Spleen (tissue), 11 donors: ENCODE results near the gene PLCB2. TPM values are rescaled to one million over a fixed set of nuclear protein-coding genes. Genes with fewer than 3 reads are reported as not detected.

Experiments used
- DNase-seq: peaks from one replicate; pipeline ENCODE4 v3.0.0-alpha.2; 2020
- H3K27ac ChIP-seq, 8 donors: fragments of 200-600 bp; sonication (generic) in 7 of 8; 1 replicate in 4 of 8; 2 replicates in 4 of 8; pipeline versions ENCODE4 v1.5.0 to v1.8.0; 2016 to 2021; ENCODE audit warnings: inconsistent platforms in 4 of 8, mild to moderate bottlenecking in 4 of 8, moderate library complexity in 1 of 8
- H3K27me3 ChIP-seq, 7 donors: fragments of 200-600 bp; sonication (generic) in 6 of 7; replicated peaks in 1 of 7; 1 replicate in 4 of 7; 2 replicates in 3 of 7; pipeline versions ENCODE4 v1.5.0 to v1.8.0; 2016 to 2021; ENCODE audit warnings: inconsistent platforms in 3 of 7, mild to moderate bottlenecking in 1 of 7
- H3K36me3 ChIP-seq, 6 donors: fragments of 200-600 bp; sonication (generic) in 5 of 6; 1 replicate in 4 of 6; 2 replicates in 2 of 6; pipeline versions ENCODE4 v1.5.0 to v1.8.0; 2016 to 2021; ENCODE audit warnings: inconsistent platforms in 2 of 6
- H3K4me1 ChIP-seq, 6 donors: fragments of 200-600 bp; sonication (generic) in 5 of 6; 1 replicate in 3 of 6; 2 replicates in 3 of 6; pipeline versions ENCODE4 v1.5.0 to v1.8.0; 2016 to 2021; ENCODE audit warnings: inconsistent platforms in 3 of 6
- H3K4me3 ChIP-seq, 8 donors: fragments of 200-600 bp; sonication (generic) in 7 of 8; 1 replicate in 4 of 8; 2 replicates in 4 of 8; pipeline versions ENCODE4 v1.5.0 to v1.8.0; 2016 to 2021; ENCODE audit warnings: inconsistent platforms in 4 of 8, mild to moderate bottlenecking in 4 of 8, moderate library complexity in 2 of 8
- H3K9me3 ChIP-seq, 8 donors: fragments of 200-600 bp; sonication (generic) in 7 of 8; 1 replicate in 4 of 8; 2 replicates in 4 of 8; pipeline versions ENCODE4 v1.5.0 to v1.8.0; 2016 to 2021; ENCODE audit warnings: inconsistent platforms in 4 of 8
- POLR2A ChIP-seq, 3 donors: fragments of 450-650 bp; IDR thresholded peaks; one replicate each; pipeline ENCODE4 v1.5.1; 2017; ENCODE audit warnings: antibody characterized with exemption in 3 of 3, mild to moderate bottlenecking in 1 of 3
- POLR2AphosphoS5 ChIP-seq, 3 donors: sonication (generic); formaldehyde crosslinking; IDR thresholded peaks; one replicate each; pipeline ENCODE4 v1.5.1; 2017; ENCODE audit warnings: antibody characterized with exemption in 3 of 3
- WGBS, 5 donors: extraction: QIAGEN DNeasy Blood & Tissue Kit in 3 of 5; methylation state at CpG; one replicate each; pipeline versions ENCODE4 v1.1.5 to v1.1.7; 2013 to 2018; 5-methylcytosine and 5-hydroxymethylcytosine counted together
- intact Hi-C: fragments of 100-400 bp; cut with DNase I; formaldehyde crosslinking; loops from one replicate; pipeline ENCODE4 v1.15.0; 2023; ENCODE audit warnings: low total_unique reads
- polyA plus RNA-seq, 3 donors: library from polyadenylated mRNA; stranded (reverse); fragments of 200-250 nt; gene quantifications; one replicate each; pipeline ENCODE4 v1.2.1, GENCODE V29; 2013
- total RNA-seq, 7 donors: library from RNA; depleted of rRNA in 3 of 7; stranded (reverse); fragments of >200 nt in 3 of 7; fragmentation: NEBNext Ultra II Directional in 4 of 7; extraction: Animal tissue kit (Norgen Biotek cat#: 25700) in 4 of 7; gene quantifications; one replicate each; pipeline versions ENCODE4 v1.1.0 to v1.2.1, GENCODE V29; 2016 to 2021
- TF ChIP-seq, protein P1 (sequence below), 11 experiments: fragments of 200-600 bp in 7 of 11; fragments of 450-650 bp in 4 of 11; sonication (generic) in 4 of 11; IDR thresholded peaks in 8 of 11; conservative IDR thresholded peaks in 3 of 11; 1 replicate in 7 of 11; 2 replicates in 4 of 11; pipeline versions ENCODE4 v1.4.0 to v1.8.0; 2016 to 2021; ENCODE audit warnings: antibody characterized with exemption in 11 of 11, inconsistent platforms in 4 of 11, mild to moderate bottlenecking in 1 of 11
- donor health status: healthy with polysubstance abuse.
- donor health status: DM: no; HTN: no; CAD: no; lungs with moderate emphysema.
- donor health status: DM: no; HTN: no; CAD: no.
- donor health status: Bipolar disorder and iron deficiency.
- donor health status: healthy.
- donor health status: DM: no; HTN: no; CAD: no.
- donor health status: DM: yes; HTN: yes; CAD: no.

Gene PLCB2
- total and polyA plus RNA-seq, 10 donors = 63.8 to 247 (median 187) TPM

DNA sequence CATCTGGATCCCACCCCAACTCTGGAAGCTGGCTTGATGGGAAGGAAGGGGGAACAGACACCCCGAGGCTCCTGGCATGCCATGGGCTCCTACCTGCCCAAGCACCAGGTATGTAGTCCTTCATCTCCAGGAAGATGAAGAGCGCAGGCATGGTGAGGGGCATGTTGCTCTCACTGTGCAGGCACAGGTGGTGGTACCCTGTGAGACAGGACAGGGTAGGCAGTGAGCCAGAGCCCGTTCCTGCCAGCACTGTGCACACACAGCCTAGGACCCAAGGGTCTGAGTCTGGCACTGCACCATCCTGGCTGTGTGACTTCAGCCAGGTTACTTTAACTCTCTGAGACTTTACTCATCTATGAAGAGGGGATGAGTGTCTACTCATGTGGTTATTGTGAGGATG, 15.5 kb downstream of the PLCB2 start:
- Histone ChIP-seq H3K27me3 (peaks cover 0 to 13% (median 0%) of the 10 kb centered on the region in 7 donors), H3K4me1 (peaks cover 0 to 26% (median 7%) of the 10 kb centered on the region in 6 donors), H3K36me3 (peaks cover 0 to 100% (median 65%) of the 10 kb centered on the region in 6 donors), H3K9me3 (no peaks in the 10 kb centered on the region), H3K27ac (no peak overlapping the region), H3K4me3 (no peak overlapping the region)
- DNase-seq = no peak
- WGBS, 5 donors = 91 to 100% (median 93%) methylated on average over 1 to 3 of the region's 3 CpGs
- intact Hi-C loops = no loop called here
- TF ChIP-seq POLR2AphosphoS5 (IDR thresholded peaks at IDR 0.05) (no peak), POLR2A (IDR thresholded peaks at IDR 0.05) (no peak)
- TF ChIP-seq, protein P1, sequence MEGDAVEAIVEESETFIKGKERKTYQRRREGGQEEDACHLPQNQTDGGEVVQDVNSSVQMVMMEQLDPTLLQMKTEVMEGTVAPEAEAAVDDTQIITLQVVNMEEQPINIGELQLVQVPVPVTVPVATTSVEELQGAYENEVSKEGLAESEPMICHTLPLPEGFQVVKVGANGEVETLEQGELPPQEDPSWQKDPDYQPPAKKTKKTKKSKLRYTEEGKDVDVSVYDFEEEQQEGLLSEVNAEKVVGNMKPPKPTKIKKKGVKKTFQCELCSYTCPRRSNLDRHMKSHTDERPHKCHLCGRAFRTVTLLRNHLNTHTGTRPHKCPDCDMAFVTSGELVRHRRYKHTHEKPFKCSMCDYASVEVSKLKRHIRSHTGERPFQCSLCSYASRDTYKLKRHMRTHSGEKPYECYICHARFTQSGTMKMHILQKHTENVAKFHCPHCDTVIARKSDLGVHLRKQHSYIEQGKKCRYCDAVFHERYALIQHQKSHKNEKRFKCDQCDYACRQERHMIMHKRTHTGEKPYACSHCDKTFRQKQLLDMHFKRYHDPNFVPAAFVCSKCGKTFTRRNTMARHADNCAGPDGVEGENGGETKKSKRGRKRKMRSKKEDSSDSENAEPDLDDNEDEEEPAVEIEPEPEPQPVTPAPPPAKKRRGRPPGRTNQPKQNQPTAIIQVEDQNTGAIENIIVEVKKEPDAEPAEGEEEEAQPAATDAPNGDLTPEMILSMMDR (IDR thresholded peaks at IDR 0.05 in 8 of 11, conservative IDR thresholded peaks at IDR 0.05 in 3 of 11) = no peak

DNA sequence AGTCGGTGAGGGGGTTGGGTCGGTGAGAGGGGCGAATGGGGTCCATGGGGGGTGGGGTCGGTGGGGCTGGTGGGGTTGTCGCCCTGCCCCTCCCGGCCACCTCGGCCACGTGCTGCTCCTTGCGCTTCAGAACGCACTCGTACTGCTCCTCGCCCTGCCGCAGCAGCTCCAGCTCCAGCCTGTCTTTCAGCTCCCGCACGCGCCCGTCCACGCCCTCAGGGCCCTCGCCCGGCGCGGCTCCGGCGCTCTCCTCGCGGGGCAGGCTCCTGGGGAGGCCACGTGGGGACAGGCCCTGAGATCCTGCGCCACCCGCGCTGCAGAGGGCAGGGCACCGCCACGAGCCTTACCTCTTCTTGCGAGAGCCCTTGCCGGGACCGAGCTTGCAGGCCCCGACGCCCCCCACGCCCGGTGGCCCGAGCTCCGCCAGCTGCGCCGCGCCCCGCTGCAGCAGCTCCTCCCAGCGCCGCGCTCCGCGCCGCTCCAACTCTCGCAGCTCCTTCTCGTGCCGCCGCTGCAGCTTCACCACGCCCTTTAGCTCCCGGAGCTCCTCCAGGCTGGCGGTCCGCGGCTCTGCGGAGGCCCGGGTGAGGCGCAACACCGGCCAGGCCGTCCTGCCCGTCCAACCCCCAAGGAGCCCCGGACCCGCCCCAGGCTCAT, 16.7 kb downstream of the PLCB2 start:
- H3K4me3 ChIP-seq = peak overlapping the region in 3 of 8 donors; percentile 16 to 50 (median 28)
- no peak overlapping the region for H3K27ac ChIP-seq
- peaks cover 0 to 36% (median 7%) of the 10 kb centered on the region in 6 donors for H3K4me1 ChIP-seq
- 66 to 87% (median 72%) methylated on average over 41 to 68 of the region's 68 CpGs for WGBS, 5 donors
- DNase-seq = peak; percentile 73
- TF ChIP-seq, protein P1 (IDR thresholded peaks at IDR 0.05 in 8 of 11, conservative IDR thresholded peaks at IDR 0.05 in 3 of 11) = no peak
- peak in 1 of 3 donors; percentile 31 for TF ChIP-seq POLR2AphosphoS5 (IDR thresholded peaks at IDR 0.05)
- peaks cover 0 to 13% (median 0%) of the 10 kb centered on the region in 7 donors for H3K27me3 ChIP-seq
- intact Hi-C loops = no loop called here
- H3K9me3 ChIP-seq = no peaks in the 10 kb centered on the region
- H3K36me3 ChIP-seq = peaks cover 0 to 100% (median 68%) of the 10 kb centered on the region in 6 donors

DNA sequence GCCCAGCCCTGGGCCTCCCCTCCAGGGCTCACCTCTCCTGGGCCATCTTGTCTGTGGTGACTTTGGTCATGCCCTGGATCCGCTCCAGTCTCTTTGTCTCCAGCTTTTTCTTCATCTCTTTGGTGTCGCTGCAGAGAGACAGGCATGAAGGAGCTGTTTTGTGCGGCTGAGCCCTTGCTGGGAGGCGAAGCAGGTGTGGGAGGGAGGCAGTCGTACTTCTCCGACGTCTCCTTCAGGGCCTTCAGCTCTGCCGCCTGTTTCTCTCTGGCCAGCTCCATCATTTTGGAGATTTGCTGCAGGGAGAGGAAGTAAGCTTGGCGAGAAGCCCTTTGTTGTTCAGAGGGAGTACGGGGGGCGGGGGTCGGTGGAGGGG, 17.2 kb downstream of the PLCB2 start:
- WGBS, 5 donors = 66 to 94% (median 72%) methylated on average over 8 to 12 of the region's 12 CpGs
- no peaks in the 10 kb centered on the region for H3K9me3 ChIP-seq
- peaks cover 0 to 41% (median 7%) of the 10 kb centered on the region in 6 donors for H3K4me1 ChIP-seq
- TF ChIP-seq POLR2A (IDR thresholded peaks at IDR 0.05) = no peak
- H3K27me3 ChIP-seq = peaks cover 0 to 13% (median 0%) of the 10 kb centered on the region in 7 donors
- peak overlapping the region in 1 of 8 donors; percentile 28 for H3K4me3 ChIP-seq
- no peak overlapping the region for H3K27ac ChIP-seq
- DNase-seq = no peak
- intact Hi-C loops = no loop called here
- H3K36me3 ChIP-seq = peaks cover 0 to 96% (median 66%) of the 10 kb centered on the region in 6 donors

DNA sequence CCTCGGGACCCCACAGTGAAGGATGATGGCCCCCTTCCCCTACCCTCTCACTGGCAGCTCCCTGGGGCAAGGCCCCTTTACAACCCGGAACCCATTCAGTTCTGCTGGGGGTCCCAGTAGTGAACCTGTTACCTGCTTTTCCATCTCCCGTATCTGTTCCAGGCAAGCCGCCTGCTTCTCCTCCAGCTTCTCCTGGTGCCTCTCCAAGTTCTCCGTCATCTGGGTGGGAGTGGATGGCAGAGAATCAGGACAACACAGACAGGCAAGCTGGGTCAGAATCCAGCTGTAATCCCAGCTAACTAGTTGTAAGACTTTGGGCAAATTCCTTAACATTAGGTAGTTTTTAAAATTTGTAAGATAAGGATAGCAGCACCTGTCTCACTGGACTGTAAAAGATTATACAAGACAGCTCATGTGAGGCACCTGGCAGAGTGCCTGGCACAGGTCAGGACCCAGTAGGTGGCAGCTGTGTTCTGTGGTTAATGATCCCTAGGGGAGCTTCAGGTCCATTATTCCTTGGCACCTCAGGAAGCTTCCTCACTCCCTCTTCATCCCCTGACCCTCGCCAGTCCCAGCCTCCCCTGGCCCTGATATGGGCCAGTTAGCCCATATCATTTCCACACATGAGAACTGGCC, 18.5 kb downstream of the PLCB2 start:
- Histone ChIP-seq H3K36me3 (peaks cover 0 to 83% (median 57%) of the 10 kb centered on the region in 6 donors), H3K4me3 (no peak overlapping the region), H3K27me3 (peaks cover 0 to 13% (median 0%) of the 10 kb centered on the region in 7 donors), H3K4me1 (peaks cover 0 to 46% (median 7%) of the 10 kb centered on the region in 6 donors), H3K9me3 (no peaks in the 10 kb centered on the region), H3K27ac (no peak overlapping the region)
- no peak for TF ChIP-seq POLR2A (IDR thresholded peaks at IDR 0.05)
- TF ChIP-seq POLR2AphosphoS5 (IDR thresholded peaks at IDR 0.05) = no peak
- DNase-seq = no peak
- WGBS, 5 donors = 78 to 97% (median 89%) methylated on average over 5 to 6 of the region's 6 CpGs
- intact Hi-C loops = no loop called here

DNA sequence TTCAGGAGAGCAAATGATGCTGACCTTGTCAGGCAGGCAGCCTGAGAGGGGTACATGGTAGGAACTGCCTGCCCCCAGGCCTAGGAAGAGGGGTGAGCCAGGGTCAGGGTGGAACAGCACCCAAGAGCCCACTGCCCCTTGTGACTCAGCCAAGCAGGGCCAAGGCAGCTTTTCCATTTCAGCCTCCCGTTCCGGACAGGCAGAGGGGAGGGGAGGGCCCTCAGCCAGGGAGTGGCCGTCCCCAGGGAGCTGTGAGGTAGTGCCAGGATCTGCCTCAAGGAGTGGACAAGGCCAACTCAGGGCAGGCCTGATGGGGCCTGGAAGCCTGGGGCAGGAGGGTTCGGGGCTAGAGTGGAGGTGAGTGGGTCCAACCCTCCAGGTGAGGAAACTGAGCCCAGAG, 19.8 kb downstream of the PLCB2 start:
- Histone ChIP-seq H3K36me3 (peaks cover 0 to 70% (median 47%) of the 10 kb centered on the region in 6 donors), H3K4me3 (no peak overlapping the region), H3K27me3 (peaks cover 0 to 25% (median 10%) of the 10 kb centered on the region in 7 donors), H3K9me3 (no peaks in the 10 kb centered on the region), H3K4me1 (peaks cover 5 to 47% (median 12%) of the 10 kb centered on the region in 6 donors), H3K27ac (no peak overlapping the region)
- DNase-seq = no peak
- 79 to 100% (median 87%) methylated on average over 4 of the region's 4 CpGs for WGBS, 5 donors
- intact Hi-C loops = no loop called here
- TF ChIP-seq POLR2AphosphoS5 (IDR thresholded peaks at IDR 0.05) (peak in 1 of 3 donors; percentile 23), POLR2A (IDR thresholded peaks at IDR 0.05) (no peak)
- TF ChIP-seq, protein P1 (IDR thresholded peaks at IDR 0.05 in 8 of 11, conservative IDR thresholded peaks at IDR 0.05 in 3 of 11) = no peak
